Ishikawa (cell line): ENCODE data around the gene CPT1C.

Experiments
- CEBPB ChIP-seq: IDR thresholded peaks from 2 replicates; pipeline ENCODE4 v1.6.1; 2012
- CREB1 ChIP-seq: IDR thresholded peaks from 2 replicates; pipeline ENCODE4 v1.6.1; 2012; ENCODE audit warnings: low read depth
- EGR1 ChIP-seq: IDR thresholded peaks from 2 replicates; pipeline ENCODE4 v1.6.1; 2012
- EP300 ChIP-seq: IDR thresholded peaks from 2 replicates; pipeline ENCODE4 v1.6.1; 2012; ENCODE audit warnings: borderline replicate concordance
- FOXM1 ChIP-seq: IDR thresholded peaks from 2 replicates; pipeline ENCODE4 v1.6.1; 2012; ENCODE audit warnings: low read depth, borderline replicate concordance
- NFIC ChIP-seq: IDR thresholded peaks from 2 replicates; pipeline ENCODE4 v1.6.1; 2012
- RAD21 ChIP-seq: IDR thresholded peaks from 2 replicates; pipeline ENCODE4 v1.6.1; 2012; ENCODE audit warnings: low read depth
- REST ChIP-seq: IDR thresholded peaks from 2 replicates; pipeline ENCODE4 v1.6.1; 2012; ENCODE audit warnings: low read depth, mild to moderate bottlenecking
- TAF1 ChIP-seq: IDR thresholded peaks from 2 replicates; pipeline ENCODE4 v1.6.1; 2012; ENCODE audit warnings: low read depth, mild to moderate bottlenecking
- TCF12 ChIP-seq: IDR thresholded peaks from 2 replicates; pipeline ENCODE4 v1.6.1; 2012; ENCODE audit warnings: low read depth
- TEAD4 ChIP-seq: IDR thresholded peaks from 2 replicates; pipeline ENCODE4 v1.6.1; 2012
- YY1 ChIP-seq: IDR thresholded peaks from 2 replicates; pipeline ENCODE4 v1.6.1; 2012; ENCODE audit warnings: low read depth
- ZBTB7A ChIP-seq: IDR thresholded peaks from 2 replicates; pipeline ENCODE4 v1.6.1; 2012; ENCODE audit warnings: low read depth
- TF ChIP-seq, protein P1 (sequence below): IDR thresholded peaks from 2 replicates; pipeline ENCODE4 v1.6.1; 2012
- TF ChIP-seq, protein P2 (sequence below): IDR thresholded peaks from 2 replicates; pipeline ENCODE4 v1.6.1; 2012

Gene CPT1C

GRCh38 chr19:49656456-49657109, 34.3 kb upstream of the CPT1C start:
- TF ChIP-seq CEBPB (no peak), RAD21 (no peak), CREB1 (no peak), EGR1 (no peak), YY1 (no peak), FOXM1 (no peak), TEAD4 (no peak), TCF12 (no peak), EP300 (no peak), NFIC (no peak), REST (no peak), TAF1 (no peak)
- TF ChIP-seq, protein P1, sequence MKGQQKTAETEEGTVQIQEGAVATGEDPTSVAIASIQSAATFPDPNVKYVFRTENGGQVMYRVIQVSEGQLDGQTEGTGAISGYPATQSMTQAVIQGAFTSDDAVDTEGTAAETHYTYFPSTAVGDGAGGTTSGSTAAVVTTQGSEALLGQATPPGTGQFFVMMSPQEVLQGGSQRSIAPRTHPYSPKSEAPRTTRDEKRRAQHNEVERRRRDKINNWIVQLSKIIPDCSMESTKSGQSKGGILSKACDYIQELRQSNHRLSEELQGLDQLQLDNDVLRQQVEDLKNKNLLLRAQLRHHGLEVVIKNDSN: no peak
- TF ChIP-seq, protein P2, sequence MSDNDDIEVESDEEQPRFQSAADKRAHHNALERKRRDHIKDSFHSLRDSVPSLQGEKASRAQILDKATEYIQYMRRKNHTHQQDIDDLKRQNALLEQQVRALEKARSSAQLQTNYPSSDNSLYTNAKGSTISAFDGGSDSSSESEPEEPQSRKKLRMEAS: no peak

GRCh38 chr19:49657493-49658138, 33.3 kb upstream of the CPT1C start:
- TF ChIP-seq REST (no peak), CREB1 (no peak), NFIC (no peak), TAF1 (no peak), TEAD4 (no peak), EGR1 (no peak)
- TF ChIP-seq, protein P1: no peak
- TF ChIP-seq, protein P2: no peak

DNA sequence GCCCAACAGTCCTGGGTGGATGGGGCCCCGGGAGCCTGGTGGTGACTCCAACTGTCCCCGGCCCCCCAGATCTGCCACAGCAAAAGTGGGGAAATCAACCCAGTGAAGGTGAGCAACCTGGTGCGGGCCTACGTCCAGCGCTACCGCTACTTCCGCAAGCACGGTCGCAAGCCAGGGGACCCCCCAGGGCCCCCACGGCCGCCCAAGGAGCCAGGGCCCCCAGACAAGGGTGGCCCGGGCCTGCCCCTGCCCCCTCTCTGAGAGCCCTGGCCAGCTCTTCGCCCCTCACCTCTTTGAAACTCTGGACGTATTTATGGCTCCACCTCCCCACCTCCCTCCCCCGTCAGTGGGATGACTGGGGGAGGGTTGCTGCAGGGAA, 32.8 kb upstream of the CPT1C start:
- no peak for TF ChIP-seq YY1
- TF ChIP-seq, protein P2: no peak
- no peak for TF ChIP-seq TEAD4
- no peak for TF ChIP-seq FOXM1
- TF ChIP-seq EP300: no peak
- no peak for TF ChIP-seq REST
- no peak for TF ChIP-seq TCF12
- no peak for TF ChIP-seq TAF1
- TF ChIP-seq ZBTB7A: no peak
- no peak for TF ChIP-seq CEBPB

DNA sequence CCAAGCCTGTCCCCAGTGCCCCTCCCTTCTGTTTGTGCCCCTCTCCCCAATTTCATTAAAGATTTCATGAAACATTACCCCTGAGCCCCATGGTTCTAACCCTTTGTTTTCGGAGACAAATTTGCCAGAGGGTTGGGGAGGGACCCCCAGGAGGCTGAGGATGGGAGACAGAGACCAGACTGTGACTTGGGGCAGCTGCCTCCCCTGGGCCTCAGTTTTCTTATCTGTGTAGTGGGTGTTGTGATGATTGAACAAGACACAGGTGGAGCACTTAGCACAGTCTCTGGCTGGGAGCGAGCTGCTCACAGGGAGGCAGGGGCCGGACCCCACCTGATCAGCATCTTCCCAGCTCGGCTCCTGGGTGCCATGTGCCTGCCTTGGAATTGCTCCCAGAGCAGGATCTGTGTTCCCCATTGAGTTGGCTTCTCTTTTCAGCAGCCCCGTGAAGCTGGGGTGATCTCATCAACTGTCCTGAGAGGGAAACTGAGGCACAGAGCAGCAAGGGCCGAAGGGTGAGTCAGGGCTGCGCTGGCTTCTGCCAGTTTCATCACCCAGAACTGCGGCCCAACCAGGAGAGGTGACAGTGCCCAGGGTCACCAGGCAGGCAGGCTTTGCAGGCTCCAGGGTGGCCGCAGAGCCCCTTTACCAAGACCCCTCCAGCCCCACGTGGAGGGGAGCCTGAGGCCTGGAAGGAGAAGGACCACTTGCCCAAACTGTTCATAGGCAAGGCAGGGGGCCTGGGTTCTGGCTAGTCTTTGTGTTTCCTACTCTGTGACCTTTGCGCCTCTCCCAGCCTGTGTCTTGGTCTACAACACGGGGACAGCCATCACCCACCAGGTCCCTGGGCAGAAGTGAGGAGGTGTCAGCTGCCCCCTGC, 32.1 kb upstream of the CPT1C start:
- TF ChIP-seq CREB1: no peak
- TF ChIP-seq TEAD4: no peak
- TF ChIP-seq YY1: no peak
- TF ChIP-seq, protein P2: no peak
- no peak for TF ChIP-seq TAF1
- no peak for TF ChIP-seq RAD21
- no peak for TF ChIP-seq FOXM1
- TF ChIP-seq EP300: no peak
- TF ChIP-seq REST: no peak
- TF ChIP-seq TCF12: no peak
- no peak for TF ChIP-seq EGR1
- no peak for TF ChIP-seq NFIC
- TF ChIP-seq ZBTB7A: no peak
